Parathyroid adenoma (tissue), 2 donors: ENCODE results near the gene MIP.

ENCODE experiments used
- H2AFZ ChIP-seq: fragments of 300-600 bp; sonication (generic); one replicate; pipeline ENCODE4 v1.7.0; 2017; ENCODE audit warnings: antibody characterized with exemption, mild to moderate bottlenecking
- H3K27ac ChIP-seq: fragments of 300-600 bp; sonication (generic); one replicate; pipeline ENCODE4 v1.7.0; 2017
- H3K27me3 ChIP-seq: fragments of 300-600 bp; sonication (generic); one replicate; pipeline ENCODE4 v1.7.0; 2017; ENCODE audit warnings: low read length; ENCODE audit not compliant: control insufficient read depth, insufficient read depth
- H3K36me3 ChIP-seq: fragments of 300-600 bp; sonication (generic); one replicate; pipeline ENCODE4 v1.7.0; 2017; ENCODE audit warnings: low read length; ENCODE audit not compliant: control insufficient read depth, insufficient read depth
- H3K4me1 ChIP-seq: fragments of 300-600 bp; sonication (generic); one replicate; pipeline ENCODE4 v1.7.0; 2017; ENCODE audit warnings: control low read depth
- H3K4me2 ChIP-seq: fragments of 300-600 bp; sonication (generic); one replicate; pipeline ENCODE4 v1.7.0; 2017; ENCODE audit warnings: low read length
- H3K4me3 ChIP-seq: fragments of 300-600 bp; sonication (generic); one replicate; pipeline ENCODE4 v1.7.0; 2017; ENCODE audit warnings: low read depth, low read length
- H3K79me2 ChIP-seq: fragments of 300-600 bp; sonication (generic); one replicate; pipeline ENCODE4 v1.7.0; 2017; ENCODE audit warnings: control low read depth
- H3K9ac ChIP-seq: fragments of 300-600 bp; sonication (generic); one replicate; pipeline ENCODE4 v1.7.0; 2017; ENCODE audit warnings: mild to moderate bottlenecking
- H3K9me3 ChIP-seq: fragments of 300-600 bp; sonication (generic); one replicate; pipeline ENCODE4 v1.7.0; 2017; ENCODE audit warnings: low read length; ENCODE audit not compliant: control insufficient read depth
- CTCF ChIP-seq: fragments of 300-600 bp; sonication (generic); IDR thresholded peaks from one replicate; pipeline ENCODE4 v1.7.0; 2017; ENCODE audit warnings: antibody characterized with exemption, mild to moderate bottlenecking
- donor health status: primary hyperparathyroidism.

MIP gene

GRCh38 chr12:56474389-56474788 lies 19.9 kb upstream of the MIP start:
- Histone ChIP-seq H3K36me3 (no peaks in the 10 kb centered on the region), H3K4me3 (no peak overlapping the region), H3K4me2 (no peak overlapping the region), H3K27ac (no peak overlapping the region), H3K4me1 (no peaks in the 10 kb centered on the region), H3K79me2 (peaks cover 18% of the 10 kb centered on the region), H2AFZ (no peak overlapping the region), H3K9ac (no peak overlapping the region), H3K9me3 (no peaks in the 10 kb centered on the region), H3K27me3 (no peaks in the 10 kb centered on the region)
- TF ChIP-seq CTCF: no peak

- peak overlapping the region; percentile 91 for H3K4me2 ChIP-seq
- H3K27ac ChIP-seq: peak overlapping the region; percentile 79
- H3K27me3 ChIP-seq: no peaks in the 10 kb centered on the region
- peak overlapping the region; percentile 89 for H3K4me3 ChIP-seq
- no peaks in the 10 kb centered on the region for H3K36me3 ChIP-seq
- TF ChIP-seq CTCF: no peak
- no peaks in the 10 kb centered on the region for H3K79me2 ChIP-seq
- H2AFZ ChIP-seq: peak overlapping the region; percentile 89
- H3K9me3 ChIP-seq: no peaks in the 10 kb centered on the region
- H3K9ac ChIP-seq: no peak overlapping the region
- no peaks in the 10 kb centered on the region for H3K4me1 ChIP-seq
Observed at GRCh38 chr12:56469007-56469930, 14.8 kb upstream of the MIP start.

- Histone ChIP-seq H3K36me3 (no peaks in the 10 kb centered on the region), H2AFZ (peak within 1 kb of the TSS; percentile 89), H3K4me1 (no peaks in the 10 kb centered on the region), H3K79me2 (no peaks in the 10 kb centered on the region), H3K27me3 (no peaks in the 10 kb centered on the region), H3K4me2 (peak within 1 kb of the TSS; percentile 91), H3K9ac (no peak within 1 kb of the TSS), H3K9me3 (no peaks in the 10 kb centered on the region), H3K4me3 (peak within 1 kb of the TSS; percentile 89), H3K27ac (peak within 1 kb of the TSS; percentile 79)
- TF ChIP-seq CTCF: peak; percentile 44
Observed at GRCh38 chr12:56468216-56469006, 14.0 kb upstream of the MIP start, which contains the start of gene SPRYD4. SPRYD4 (plus strand) TSS chr12:56468578; CDS start chr12:56468592, 14 bp downstream.

- Histone ChIP-seq H2AFZ (no peak overlapping the region), H3K9me3 (no peaks in the 10 kb centered on the region), H3K79me2 (no peaks in the 10 kb centered on the region), H3K36me3 (no peaks in the 10 kb centered on the region), H3K27ac (no peak overlapping the region), H3K27me3 (no peaks in the 10 kb centered on the region), H3K4me3 (no peak overlapping the region), H3K4me2 (no peak overlapping the region), H3K4me1 (no peaks in the 10 kb centered on the region), H3K9ac (no peak overlapping the region)
- no peak for TF ChIP-seq CTCF
Observed at GRCh38 chr12:56462565-56462964, 8.1 kb upstream of the MIP start.
